HG02763 (cell line): ENCODE results near the gene MED15.

ENCODE experiments used
- ATAC-seq: cut with Tn5 transposase; IDR thresholded peaks from one replicate; pipeline ENCODE4 v1.9.1; 2021; ENCODE audit warnings: mild to moderate bottlenecking, moderate library complexity; ENCODE audit not compliant: unreplicated experiment

MED15 gene

GRCh38 chr22:20550851-20551744 is 43.7 kb downstream of the MED15 start:
- no peak for ATAC-seq

GRCh38 chr22:20551805-20552442 is 44.5 kb downstream of the MED15 start:
- ATAC-seq: no peak

DNA sequence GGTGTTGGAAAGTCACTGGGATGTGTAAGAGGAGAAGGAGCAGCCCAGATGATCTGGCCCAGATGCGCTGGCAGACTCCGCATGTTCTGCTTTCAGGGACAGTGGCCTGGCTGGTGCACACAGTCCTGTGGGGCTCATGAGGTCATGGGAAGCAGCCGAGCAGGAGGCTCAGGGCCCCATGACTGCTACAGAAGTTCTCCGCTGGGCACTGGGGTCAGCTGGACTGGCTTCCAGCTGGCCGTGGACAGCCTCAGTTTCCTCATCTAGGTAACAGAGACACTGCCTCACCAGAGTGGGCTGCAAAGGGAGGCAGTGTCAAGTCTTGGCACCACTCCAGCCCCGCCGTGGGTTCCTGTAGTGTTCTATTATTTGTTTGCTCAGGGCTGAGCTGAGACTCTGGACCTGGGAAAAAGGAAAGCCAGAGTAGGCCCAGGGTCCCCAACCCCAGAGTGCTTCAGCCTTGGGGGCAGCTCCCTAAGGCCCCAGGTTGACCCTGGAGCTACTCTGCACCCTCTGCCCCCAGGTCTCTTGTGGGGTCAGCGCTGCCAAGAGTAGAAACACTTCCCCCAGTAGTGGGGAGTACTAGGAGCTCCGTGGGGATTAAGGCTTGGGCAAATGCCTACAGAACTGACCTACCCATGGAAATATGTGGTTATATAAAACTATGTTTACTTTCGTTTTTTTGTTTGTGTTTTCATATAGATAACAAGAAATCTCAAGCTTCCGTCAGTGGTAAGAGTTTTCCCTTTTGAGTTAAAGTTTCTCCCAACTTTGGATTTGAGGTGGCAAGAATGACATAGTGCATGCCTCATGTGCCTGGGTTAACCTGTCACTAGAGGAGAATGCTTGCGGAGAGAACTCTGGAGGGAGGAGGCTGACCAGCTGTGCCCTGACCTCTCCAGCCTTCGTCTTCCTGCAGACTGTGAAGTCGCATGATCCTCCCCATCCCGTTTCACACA is 45.3 kb downstream of the MED15 start:
- no peak for ATAC-seq

- no peak for ATAC-seq
These were observed 46.7 kb downstream of the MED15 start for GRCh38 chr22:20553947-20554741.

GRCh38 chr22:20554824-20555223 is 47.4 kb downstream of the MED15 start:
- ATAC-seq: no peak

DNA sequence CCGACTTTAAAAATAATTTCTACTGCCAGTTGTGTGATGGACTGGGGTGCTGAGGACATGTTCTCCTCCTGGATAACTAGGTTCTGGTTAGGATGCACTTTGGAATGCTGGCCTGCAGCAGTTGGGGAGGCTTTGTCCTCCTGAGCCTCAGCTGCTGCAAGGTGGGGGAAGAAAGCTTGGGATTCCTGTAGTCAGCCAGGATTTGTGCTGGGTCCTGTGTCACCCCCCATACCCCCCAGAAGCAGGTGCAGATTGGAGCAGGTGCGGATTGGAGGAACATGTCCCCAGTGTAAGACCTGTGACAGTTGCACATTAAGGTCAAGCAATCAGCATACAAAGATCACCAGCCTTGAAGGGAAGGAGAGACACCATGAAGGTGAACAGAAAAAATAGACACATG is 51.1 kb downstream of the MED15 start:
- ATAC-seq: no peak

GRCh38 chr22:20559174-20559760 is 51.9 kb downstream of the MED15 start:
- no peak for ATAC-seq

DNA sequence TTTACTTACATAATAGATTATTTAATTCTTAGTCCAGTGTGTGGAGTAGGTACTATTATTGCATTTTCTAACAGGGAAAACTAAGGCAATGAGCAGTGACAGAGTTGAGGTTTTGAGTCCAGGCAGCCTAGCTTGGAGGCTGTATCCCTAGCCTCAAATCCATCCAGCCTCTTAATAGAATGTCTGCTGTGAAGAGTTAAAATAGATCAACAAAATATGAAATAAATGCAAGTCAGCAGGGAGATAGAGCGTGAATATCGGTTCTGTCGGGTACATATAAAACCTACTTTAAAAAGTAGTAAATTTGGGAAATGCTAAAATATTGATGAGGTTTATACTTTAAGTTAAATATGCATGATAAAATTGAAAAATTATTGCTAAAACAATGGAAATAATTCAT is 53.3 kb downstream of the MED15 start:
- ATAC-seq: no peak

DNA sequence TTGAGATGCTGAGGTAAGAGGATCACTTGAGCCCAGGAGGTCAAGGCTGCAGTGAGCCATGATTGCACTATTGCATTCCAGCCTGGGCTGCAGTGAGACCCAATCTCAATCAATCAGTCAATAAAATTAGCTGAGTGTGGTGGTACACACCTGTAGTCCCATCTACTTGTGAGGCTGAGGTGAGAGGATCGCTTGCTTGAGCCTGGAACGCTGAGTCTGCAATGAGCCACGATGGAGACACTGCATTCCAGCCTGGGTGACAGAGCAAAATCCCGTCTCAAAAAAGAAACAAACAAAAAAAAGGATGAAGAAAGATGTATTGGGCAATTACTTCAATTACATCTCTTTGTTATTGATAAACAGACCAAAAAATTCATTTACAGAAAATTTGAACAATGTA is 54.5 kb downstream of the MED15 start:
- ATAC-seq: no peak

- no peak for ATAC-seq
These were observed 55.4 kb downstream of the MED15 start for GRCh38 chr22:20562607-20563465.

GRCh38 chr22:20563466-20563906 is 56.1 kb downstream of the MED15 start:
- no peak for ATAC-seq

- no peak for ATAC-seq
These were observed 56.5 kb downstream of the MED15 start for GRCh38 chr22:20563941-20564371.

- ATAC-seq: no peak
These were observed 57.8 kb downstream of the MED15 start for GRCh38 chr22:20565079-20565734.

DNA sequence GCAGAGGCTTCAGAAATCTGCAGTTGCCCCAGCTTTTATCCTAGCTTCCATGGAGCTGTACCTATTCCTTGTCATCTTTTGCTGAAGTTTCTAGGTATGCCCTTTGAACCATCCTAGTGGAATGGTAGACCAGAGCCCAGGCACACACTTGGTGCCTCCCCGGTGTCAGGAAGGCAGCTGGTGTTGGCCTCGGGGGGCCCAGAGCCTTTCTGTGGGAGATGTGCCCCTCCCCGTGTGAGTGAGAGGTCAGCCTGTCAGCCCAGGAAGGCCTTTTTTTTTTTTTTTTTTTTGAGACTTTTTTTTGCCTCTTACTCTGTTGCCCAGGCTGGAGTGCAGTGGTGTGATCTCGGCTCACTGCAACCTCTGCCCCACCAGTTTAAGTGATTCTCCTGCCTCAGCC is 58.4 kb downstream of the MED15 start:
- no peak for ATAC-seq

DNA sequence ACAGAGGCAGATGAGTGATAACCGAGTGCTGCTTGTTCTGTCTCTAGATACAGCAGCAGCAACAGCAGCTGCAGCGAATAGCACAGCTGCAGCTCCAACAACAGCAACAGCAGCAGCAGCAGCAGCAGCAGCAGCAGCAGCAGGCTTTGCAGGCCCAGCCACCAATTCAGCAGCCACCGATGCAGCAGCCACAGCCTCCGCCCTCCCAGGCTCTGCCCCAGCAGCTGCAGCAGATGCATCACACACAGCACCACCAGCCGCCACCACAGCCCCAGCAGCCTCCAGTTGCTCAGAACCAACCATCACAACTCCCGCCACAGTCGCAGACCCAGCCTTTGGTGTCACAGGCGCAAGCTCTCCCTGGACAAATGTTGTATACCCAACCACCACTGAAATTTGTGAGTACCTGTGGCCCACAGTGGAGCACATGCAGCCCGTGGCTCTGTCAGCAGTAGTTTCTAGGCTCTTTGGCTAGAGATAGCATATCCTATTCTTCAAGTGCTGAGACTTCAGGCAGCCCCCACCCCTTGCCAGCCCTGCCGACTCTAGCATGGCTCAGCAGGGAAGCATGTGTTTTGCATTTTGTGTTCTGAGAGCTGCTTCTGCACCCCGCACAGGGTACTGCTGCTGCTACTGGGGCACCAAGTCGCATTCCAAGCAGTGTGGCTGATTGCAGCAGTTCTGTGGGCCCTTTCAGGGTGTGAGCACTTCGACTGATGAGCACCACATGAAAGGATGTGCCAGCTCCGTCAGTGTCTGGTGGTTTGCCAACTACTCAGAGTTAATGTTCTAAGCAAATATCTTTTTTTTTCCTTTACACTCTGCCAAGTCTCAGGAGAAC is 59.2 kb downstream of the MED15 start:
- no peak for ATAC-seq

DNA sequence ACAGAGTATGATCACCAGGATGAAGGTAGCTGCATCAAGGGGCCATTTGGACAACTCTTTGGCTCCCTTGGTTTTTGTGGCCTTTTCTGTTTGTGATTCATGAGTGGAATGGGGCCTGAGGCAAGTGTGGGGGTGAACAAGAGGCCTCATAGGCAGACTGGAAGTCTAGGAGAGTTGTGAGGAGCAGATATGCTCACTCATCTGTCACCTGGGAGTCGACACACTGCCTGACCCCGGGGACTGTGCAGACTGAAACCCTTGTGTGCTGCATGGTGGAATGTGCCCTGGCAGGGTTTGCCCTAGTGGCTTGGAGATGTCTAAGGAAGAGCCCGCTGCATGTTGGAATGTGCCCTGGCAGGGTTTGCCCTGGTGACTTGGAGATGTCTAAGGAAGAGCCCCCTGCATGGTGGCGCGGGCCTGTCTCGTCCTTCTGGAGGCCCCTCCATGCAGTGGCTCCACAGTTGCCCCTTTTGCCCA is 60.0 kb downstream of the MED15 start:
- no peak for ATAC-seq

DNA sequence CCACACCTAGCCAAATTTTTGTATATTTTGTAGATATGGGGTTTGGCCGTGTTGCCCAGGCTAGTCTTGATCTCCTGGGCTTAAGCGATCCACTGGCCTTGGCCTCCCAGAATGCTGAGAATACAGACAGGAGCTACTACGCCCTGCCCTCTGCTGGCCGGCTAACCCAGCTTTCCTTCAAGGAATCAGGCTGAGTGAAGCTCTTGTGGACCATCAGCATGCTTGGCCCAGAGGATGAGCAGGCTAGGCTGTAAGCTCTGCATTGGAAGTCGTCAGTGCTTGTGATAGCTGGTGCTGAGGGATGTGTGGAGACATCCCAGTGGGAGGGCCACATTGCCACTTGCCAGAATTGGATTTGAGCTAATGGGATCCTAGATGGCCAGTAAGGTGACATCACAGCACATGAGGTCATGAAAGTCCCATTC is 60.6 kb downstream of the MED15 start:
- ATAC-seq: no peak
